Upper lobe of left lung (tissue), 6 donors: ENCODE measurements around the gene KAZN. TPM values are rescaled to one million over a fixed set of nuclear protein-coding genes. Genes with fewer than 3 reads are reported as not detected.

Experiments
- ATAC-seq, 2 donors: fragments of 200-7000 bp; cut with Tn5 transposase; one replicate each; pipeline ENCODE4 v1.9.1; 2022; ENCODE audit warnings: mild to moderate bottlenecking in 2 of 2, moderate library complexity in 2 of 2; ENCODE audit not compliant: low FRiP score in 2 of 2
- DNase-seq, 2 donors: peaks; one replicate each; pipeline ENCODE4 v3.0.0-alpha.2; 2019 to 2020
- H3K27ac ChIP-seq, 4 donors: fragments of 200-600 bp; sonication (generic); one replicate each; pipeline ENCODE4 v1.5.1; 2016 to 2019
- H3K27me3 ChIP-seq, 4 donors: fragments of 200-600 bp; sonication (generic); one replicate each; pipeline ENCODE4 v1.5.1; 2017 to 2019
- H3K36me3 ChIP-seq, 4 donors: fragments of 200-600 bp; sonication (generic); one replicate each; pipeline ENCODE4 v1.5.1; 2016 to 2019
- H3K4me1 ChIP-seq, 4 donors: fragments of 200-600 bp; sonication (generic); one replicate each; pipeline ENCODE4 v1.5.1; 2018 to 2019
- H3K4me3 ChIP-seq, 4 donors: fragments of 200-600 bp; sonication (generic); one replicate each; pipeline ENCODE4 v1.5.1; 2017 to 2019; ENCODE audit warnings: mild to moderate bottlenecking in 2 of 4, moderate library complexity in 1 of 4
- H3K9me3 ChIP-seq, 4 donors: fragments of 200-600 bp; sonication (generic); one replicate each; pipeline ENCODE4 v1.5.1; 2018 to 2019
- EP300 ChIP-seq, 4 donors: sonication (generic); formaldehyde crosslinking; IDR thresholded peaks; one replicate each; pipeline ENCODE4 v1.5.1; 2017; ENCODE audit warnings: antibody characterized with exemption in 4 of 4, control low read depth in 2 of 4
- POLR2A ChIP-seq, 4 donors: fragments of 450-650 bp; IDR thresholded peaks; one replicate each; pipeline ENCODE4 v1.5.1; 2016 to 2017; ENCODE audit warnings: antibody characterized with exemption in 4 of 4, mild to moderate bottlenecking in 2 of 4
- POLR2AphosphoS5 ChIP-seq, 2 donors: sonication (generic); formaldehyde crosslinking; IDR thresholded peaks; one replicate each; pipeline ENCODE4 v1.5.1; 2017; ENCODE audit warnings: antibody characterized with exemption in 2 of 2
- WGBS, 2 donors: methylation state at CpG; one replicate each; pipeline ENCODE4 v1.1.5; 2017 to 2018; 5-methylcytosine and 5-hydroxymethylcytosine counted together
- total RNA-seq, 6 donors: library from RNA; depleted of rRNA in 4 of 6; stranded (reverse); fragments of >200 nt in 4 of 6; gene quantifications; one replicate each; pipeline versions ENCODE4 v1.1.0 to v1.2.1, GENCODE V29; 2016 to 2021
- TF ChIP-seq, protein P1 (sequence below), 6 experiments: fragments of 450-650 bp in 4 of 6; fragments of 200-600 bp in 2 of 6; sonication (generic) in 2 of 6; IDR thresholded peaks; one replicate each; pipeline ENCODE4 v1.5.1; 2016 to 2019; ENCODE audit warnings: antibody characterized with exemption in 6 of 6
- donor health status: DM: no; HTN: no; CAD: no; lungs with moderate emphysema.
- donor health status: DM: no; HTN: yes; CAD: no; lungs with severe emphysema.

The KAZN gene
- total RNA-seq, 6 donors from 2014 or later: 11.5 to 30.0 (median 17.6) TPM

DNA sequence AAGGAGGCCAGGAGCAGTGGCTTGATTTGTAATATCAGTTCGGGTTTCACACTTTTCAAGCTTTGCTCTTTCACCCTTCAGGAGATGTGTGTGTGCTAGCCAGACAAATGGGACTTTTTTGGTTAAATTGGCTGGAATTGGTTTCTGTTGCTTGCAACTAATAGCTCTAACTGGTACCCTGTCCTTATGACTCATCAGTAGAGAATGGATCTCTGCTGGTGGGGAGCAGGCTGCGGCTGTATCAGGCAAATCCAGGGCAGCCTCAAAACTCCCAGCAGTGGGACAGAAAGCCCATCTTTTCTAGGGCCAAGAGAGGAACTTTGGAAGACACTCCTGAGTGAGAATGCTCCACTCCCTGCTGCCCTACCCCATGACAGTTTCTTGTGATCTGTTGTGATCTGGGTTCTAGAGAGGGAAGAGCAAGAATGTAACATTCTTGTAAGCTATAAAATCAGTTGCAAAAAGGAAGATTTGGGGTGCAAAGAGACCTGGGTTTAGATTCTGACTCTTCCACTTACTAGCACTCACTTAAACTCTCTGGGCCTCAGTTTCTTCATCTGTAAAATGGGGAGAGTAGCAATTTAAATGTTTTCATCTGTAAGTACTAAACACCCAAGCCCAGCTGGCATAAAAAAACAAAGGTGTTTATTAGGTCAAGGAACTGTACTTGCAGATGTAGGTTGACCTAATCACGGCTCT lies 298.0 kb downstream of the KAZN start:
- TF ChIP-seq, protein P1, sequence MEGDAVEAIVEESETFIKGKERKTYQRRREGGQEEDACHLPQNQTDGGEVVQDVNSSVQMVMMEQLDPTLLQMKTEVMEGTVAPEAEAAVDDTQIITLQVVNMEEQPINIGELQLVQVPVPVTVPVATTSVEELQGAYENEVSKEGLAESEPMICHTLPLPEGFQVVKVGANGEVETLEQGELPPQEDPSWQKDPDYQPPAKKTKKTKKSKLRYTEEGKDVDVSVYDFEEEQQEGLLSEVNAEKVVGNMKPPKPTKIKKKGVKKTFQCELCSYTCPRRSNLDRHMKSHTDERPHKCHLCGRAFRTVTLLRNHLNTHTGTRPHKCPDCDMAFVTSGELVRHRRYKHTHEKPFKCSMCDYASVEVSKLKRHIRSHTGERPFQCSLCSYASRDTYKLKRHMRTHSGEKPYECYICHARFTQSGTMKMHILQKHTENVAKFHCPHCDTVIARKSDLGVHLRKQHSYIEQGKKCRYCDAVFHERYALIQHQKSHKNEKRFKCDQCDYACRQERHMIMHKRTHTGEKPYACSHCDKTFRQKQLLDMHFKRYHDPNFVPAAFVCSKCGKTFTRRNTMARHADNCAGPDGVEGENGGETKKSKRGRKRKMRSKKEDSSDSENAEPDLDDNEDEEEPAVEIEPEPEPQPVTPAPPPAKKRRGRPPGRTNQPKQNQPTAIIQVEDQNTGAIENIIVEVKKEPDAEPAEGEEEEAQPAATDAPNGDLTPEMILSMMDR (IDR thresholded peaks at IDR 0.05): no peak
- TF ChIP-seq POLR2A (IDR thresholded peaks at IDR 0.05): no peak
- no peak for TF ChIP-seq EP300 (IDR thresholded peaks at IDR 0.05)
- no peak for TF ChIP-seq POLR2AphosphoS5 (IDR thresholded peaks at IDR 0.05)
- ATAC-seq: no peak
- H3K9me3 ChIP-seq: no peaks in the 10 kb centered on the region
- H3K36me3 ChIP-seq: no peaks in the 10 kb centered on the region
- H3K4me3 ChIP-seq: no peak overlapping the region
- peaks cover 0 to 3% (median 0%) of the 10 kb centered on the region in 4 donors for H3K4me1 ChIP-seq
- no peak overlapping the region for H3K27ac ChIP-seq
- 94 to 95% methylated on average over 3 of the region's 3 CpGs for WGBS, 2 donors
- H3K27me3 ChIP-seq: no peaks in the 10 kb centered on the region
- DNase-seq: no peak

DNA sequence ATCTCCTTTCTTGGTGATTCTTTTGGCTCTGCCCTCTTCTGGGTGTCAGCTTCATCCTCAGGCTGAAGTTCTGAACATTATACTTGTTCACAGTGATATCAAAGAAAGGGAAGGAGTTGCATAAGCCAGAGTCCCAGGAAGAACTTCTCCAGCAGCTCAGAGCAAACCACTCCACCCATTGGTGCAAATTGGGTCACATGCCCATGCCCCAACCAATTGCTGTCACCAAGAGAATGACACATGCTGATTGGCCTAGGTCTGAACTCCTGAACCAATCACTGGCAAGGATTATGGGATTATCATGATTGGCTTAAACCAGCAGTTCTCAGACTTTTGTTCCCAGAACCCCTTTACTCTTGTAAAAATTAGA lies 298.6 kb downstream of the KAZN start:
- H3K4me3 ChIP-seq: no peak overlapping the region
- peaks cover 0 to 3% (median 0%) of the 10 kb centered on the region in 4 donors for H3K4me1 ChIP-seq
- ATAC-seq (no peak), DNase-seq (no peak)
- H3K27ac ChIP-seq: no peak overlapping the region
- H3K9me3 ChIP-seq: no peaks in the 10 kb centered on the region
- H3K27me3 ChIP-seq: no peaks in the 10 kb centered on the region
- TF ChIP-seq EP300 (IDR thresholded peaks at IDR 0.05) (no peak), POLR2AphosphoS5 (IDR thresholded peaks at IDR 0.05) (no peak), POLR2A (IDR thresholded peaks at IDR 0.05) (no peak)
- TF ChIP-seq, protein P1 (IDR thresholded peaks at IDR 0.05): no peak
- H3K36me3 ChIP-seq: no peaks in the 10 kb centered on the region

DNA sequence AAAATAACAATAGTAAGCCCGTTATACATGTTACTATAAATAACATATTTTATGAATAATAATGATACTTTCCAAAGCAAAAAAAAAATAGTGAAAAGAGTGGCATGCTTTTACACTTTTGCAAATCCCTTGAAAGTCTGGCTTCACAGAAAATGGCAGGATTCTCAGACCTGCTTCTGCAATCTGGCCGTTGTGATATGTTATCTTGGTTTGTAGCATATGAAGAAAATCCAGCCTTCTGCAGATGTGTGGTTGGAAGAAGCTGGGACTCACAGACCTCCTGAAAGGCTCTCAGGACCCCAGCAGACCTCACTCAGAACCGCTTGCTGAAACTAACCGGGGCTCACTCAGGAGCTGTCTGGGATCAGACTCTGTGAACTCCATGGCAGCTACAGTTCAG lies 299.1 kb downstream of the KAZN start:
- H3K9me3 ChIP-seq: no peaks in the 10 kb centered on the region
- H3K27ac ChIP-seq: no peak overlapping the region
- no peaks in the 10 kb centered on the region for H3K36me3 ChIP-seq
- TF ChIP-seq POLR2AphosphoS5 (IDR thresholded peaks at IDR 0.05) (no peak), POLR2A (IDR thresholded peaks at IDR 0.05) (no peak), EP300 (IDR thresholded peaks at IDR 0.05) (no peak)
- TF ChIP-seq, protein P1 (IDR thresholded peaks at IDR 0.05): no peak
- H3K27me3 ChIP-seq: no peaks in the 10 kb centered on the region
- 79 to 84% methylated on average over 4 of the region's 4 CpGs for WGBS, 2 donors
- H3K4me1 ChIP-seq: peaks cover 0 to 3% (median 0%) of the 10 kb centered on the region in 4 donors
- DNase-seq: no peak
- H3K4me3 ChIP-seq: no peak overlapping the region
- no peak for ATAC-seq

DNA sequence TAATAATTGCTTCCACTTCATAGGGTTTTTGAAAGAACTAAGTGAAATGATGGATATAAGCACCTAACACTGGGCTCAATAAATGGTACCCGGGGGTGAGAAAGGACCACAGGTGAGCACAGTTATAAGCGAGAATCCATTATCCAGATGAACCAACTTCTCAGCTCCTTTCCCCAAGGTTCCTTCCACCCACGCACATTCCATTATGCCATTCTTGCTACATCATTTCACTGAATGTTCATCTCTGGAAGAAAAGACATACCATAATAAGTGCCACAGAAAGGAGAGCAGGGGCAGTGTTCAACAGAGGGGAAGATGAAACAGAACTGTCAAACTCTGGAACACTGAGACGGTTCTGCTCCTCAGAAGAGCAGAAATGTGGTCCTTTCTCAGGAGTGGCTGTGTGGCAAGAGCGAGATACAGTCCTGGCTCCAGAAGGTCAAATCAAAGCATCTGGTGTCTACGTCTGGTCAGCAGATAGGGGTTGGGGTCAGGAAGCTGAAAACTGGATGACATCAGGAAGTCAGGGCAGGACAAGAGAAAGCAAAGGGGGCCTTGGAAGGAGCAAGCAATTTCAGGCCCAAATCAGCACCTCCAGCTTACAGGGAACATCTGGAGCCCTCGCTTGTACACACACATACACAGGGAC lies 299.6 kb downstream of the KAZN start:
- no peak overlapping the region for H3K4me3 ChIP-seq
- ATAC-seq (no peak), DNase-seq (no peak)
- H3K27ac ChIP-seq: no peak overlapping the region
- WGBS, 2 donors: 94% methylated on average over 7 of the region's 7 CpGs
- TF ChIP-seq, protein P1 (IDR thresholded peaks at IDR 0.05): no peak
- no peak for TF ChIP-seq EP300 (IDR thresholded peaks at IDR 0.05)
- TF ChIP-seq POLR2AphosphoS5 (IDR thresholded peaks at IDR 0.05): no peak
- TF ChIP-seq POLR2A (IDR thresholded peaks at IDR 0.05): no peak
- H3K9me3 ChIP-seq: no peaks in the 10 kb centered on the region
- H3K36me3 ChIP-seq: no peaks in the 10 kb centered on the region
- H3K4me1 ChIP-seq: peaks cover 0 to 3% (median 0%) of the 10 kb centered on the region in 4 donors
- no peaks in the 10 kb centered on the region for H3K27me3 ChIP-seq
